Liver (tissue), 9 donors: ENCODE data around the gene OTOL1. TPM values are rescaled to one million over a fixed set of nuclear protein-coding genes. Genes with fewer than 3 reads are reported as not detected.

Source experiments
- DNase-seq: peaks from one replicate; pipeline ENCODE4 v3.0.0-alpha.2; 2017; ENCODE audit warnings: low spot score
- H3K27ac ChIP-seq, 2 donors: one replicate each; pipeline ENCODE4 v1.7.0; 2013; ENCODE audit warnings: inconsistent platforms in 2 of 2, low read length in 2 of 2, control low read depth in 1 of 2, low read depth in 1 of 2, mild to moderate bottlenecking in 1 of 2
- H3K27me3 ChIP-seq, 4 donors: one replicate each; pipeline versions ENCODE4 v1.6.1 to v1.7.0; 2013; ENCODE audit warnings: low read length in 3 of 4, inconsistent platforms in 1 of 4, mild to moderate bottlenecking in 1 of 4, moderate library complexity in 1 of 4; ENCODE audit not compliant: control insufficient read depth in 4 of 4, insufficient read depth in 4 of 4
- H3K36me3 ChIP-seq, 4 donors: one replicate each; pipeline versions ENCODE4 v1.6.1 to v1.7.0; 2013; ENCODE audit warnings: low read length in 3 of 4, mild to moderate bottlenecking in 3 of 4, low read depth in 1 of 4, moderate library complexity in 1 of 4; ENCODE audit not compliant: control insufficient read depth in 4 of 4, insufficient read depth in 3 of 4
- H3K4me1 ChIP-seq, 4 donors: one replicate each; pipeline versions ENCODE4 v1.6.1 to v1.7.0; 2013; ENCODE audit warnings: low read length in 3 of 4, mild to moderate bottlenecking in 3 of 4, moderate library complexity in 1 of 4; ENCODE audit not compliant: control insufficient read depth in 4 of 4, insufficient read depth in 4 of 4
- H3K4me3 ChIP-seq, 3 donors: one replicate each; pipeline versions ENCODE4 v1.6.1 to v1.7.0; 2013; ENCODE audit warnings: low read length in 3 of 3, control low read depth in 1 of 3, low read depth in 1 of 3, mild to moderate bottlenecking in 1 of 3
- H3K9ac ChIP-seq, 2 donors: one replicate each; pipeline ENCODE4 v1.7.0; 2013; ENCODE audit warnings: low read length in 2 of 2, mild to moderate bottlenecking in 2 of 2, moderate library complexity in 2 of 2, control low read depth in 1 of 2, low read depth in 1 of 2
- H3K9me3 ChIP-seq, 4 donors: one replicate each; pipeline versions ENCODE4 v1.6.1 to v1.7.0; 2013; ENCODE audit warnings: low read length in 3 of 4; ENCODE audit not compliant: control insufficient read depth in 4 of 4
- EGR1 ChIP-seq, 2 donors: IDR thresholded peaks; 2 replicates each; pipeline ENCODE4 v1.6.1; 2016 to 2018; ENCODE audit warnings: antibody characterized with exemption in 2 of 2, low read depth in 2 of 2
- GABPA ChIP-seq, 2 donors: IDR thresholded peaks in 1 of 2; conservative IDR thresholded peaks in 1 of 2; 2 replicates each; pipeline ENCODE4 v1.6.1; 2016; ENCODE audit warnings: antibody characterized with exemption in 2 of 2, mild to moderate bottlenecking in 1 of 2, moderate library complexity in 1 of 2
- HNF4A ChIP-seq, 2 donors: conservative IDR thresholded peaks; 2 replicates each; pipeline ENCODE4 v1.6.1; 2016; ENCODE audit warnings: antibody characterized with exemption in 2 of 2, mild to moderate bottlenecking in 2 of 2
- JUND ChIP-seq, 2 donors: IDR thresholded peaks; 2 replicates each; pipeline ENCODE4 v1.6.1; 2016; ENCODE audit warnings: antibody characterized with exemption in 2 of 2
- RAD21 ChIP-seq, 2 donors: IDR thresholded peaks; 2 replicates each; pipeline ENCODE4 v1.6.1; 2016; ENCODE audit warnings: antibody characterized with exemption in 2 of 2, mild to moderate bottlenecking in 2 of 2
- RXRA ChIP-seq, 2 donors: IDR thresholded peaks; 2 replicates each; pipeline ENCODE4 v1.6.1; 2017 to 2018; ENCODE audit warnings: antibody characterized with exemption in 2 of 2, mild to moderate bottlenecking in 1 of 2
- TAF1 ChIP-seq: conservative IDR thresholded peaks from 2 replicates; pipeline ENCODE4 v1.6.1; 2016; ENCODE audit warnings: antibody characterized with exemption, mild to moderate bottlenecking
- WGBS: extraction: QIAGEN DNeasy Blood & Tissue Kit; methylation state at CpG from one replicate; pipeline ENCODE4 v1.1.7; 2013; 5-methylcytosine and 5-hydroxymethylcytosine counted together
- polyA plus RNA-seq, 2 donors: library from polyadenylated mRNA; stranded (reverse) in 1 of 2; unstranded in 1 of 2; fragments of 200-250 nt in 1 of 2; fragments of >200 nt in 1 of 2; fragmentation: Nextera tagmentation in 1 of 2; extraction: Ambion mirVana in 1 of 2; gene quantifications; one replicate each; pipeline versions ENCODE4 v1.2.1 to v1.2.3, GENCODE V29; 2013 to 2015
- total RNA-seq, 2 donors: library from RNA; depleted of rRNA; stranded (reverse); fragments of >200 nt; gene quantifications; one replicate each; pipeline ENCODE4 v1.2.3, GENCODE V29; 2014
- TF ChIP-seq, protein P1 (sequence below): IDR thresholded peaks from 2 replicates; pipeline ENCODE4 v1.6.1; 2016; ENCODE audit warnings: antibody characterized with exemption
- TF ChIP-seq, protein P2 (sequence below): fragments of 150-350 bp; IDR thresholded peaks from 2 replicates; pipeline ENCODE4 v1.5.1; 2017; ENCODE audit warnings: improper control_type of control experiment, low read depth, low read length; ENCODE audit not compliant: missing input control
- TF ChIP-seq, protein P3 (sequence below): IDR thresholded peaks from 2 replicates; pipeline ENCODE4 v1.6.1; 2016; ENCODE audit warnings: antibody characterized with exemption, mild to moderate bottlenecking
- TF ChIP-seq, protein P4 (sequence below): IDR thresholded peaks from 2 replicates; pipeline ENCODE4 v1.6.1; 2016; ENCODE audit warnings: antibody characterized with exemption
- TF ChIP-seq, protein P5 (sequence below): IDR thresholded peaks from 2 replicates; pipeline ENCODE4 v1.6.1; 2016; ENCODE audit warnings: antibody characterized with exemption
- donor health status: healthy.
- donor health status: healthy.
- donor health status: healthy.
- donor health status: healthy.
- donor health status: healthy.

OTOL1 gene
- total and polyA plus RNA-seq, 4 donors: not detected

DNA sequence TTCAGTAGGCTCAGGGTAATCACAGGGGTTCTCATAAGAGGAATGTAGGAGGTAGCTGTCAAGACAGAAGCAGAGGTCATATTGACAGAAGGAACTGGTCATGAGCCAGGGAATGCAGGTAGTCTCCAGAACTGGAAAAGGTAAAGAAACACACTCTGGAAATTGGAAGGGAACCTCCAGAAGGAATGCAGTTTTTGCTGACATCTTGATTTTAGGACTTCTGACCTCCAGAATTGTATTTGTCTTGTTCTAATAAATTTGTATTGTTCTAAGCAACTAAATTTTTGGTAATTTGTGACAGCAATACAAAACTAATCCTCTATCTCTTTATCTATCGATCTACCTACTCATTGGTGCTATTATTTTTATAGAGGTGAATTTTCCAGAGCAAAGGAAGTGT lies 49.2 kb downstream of the OTOL1 start:
- H3K27ac ChIP-seq: no peak overlapping the region
- H3K4me1 ChIP-seq: no peaks in the 10 kb centered on the region
- H3K36me3 ChIP-seq: no peaks in the 10 kb centered on the region
- H3K4me3 ChIP-seq: no peak overlapping the region
- H3K9me3 ChIP-seq: no peaks in the 10 kb centered on the region
- H3K9ac ChIP-seq: no peak overlapping the region
- DNase-seq: no peak
- TF ChIP-seq GABPA (IDR thresholded peaks at IDR 0.05 in 1 of 2, conservative IDR thresholded peaks at IDR 0.05 in 1 of 2) (no peak), HNF4A (conservative IDR thresholded peaks at IDR 0.05) (no peak), TAF1 (no peak), RAD21 (IDR thresholded peaks at IDR 0.05) (no peak)
- H3K27me3 ChIP-seq: no peaks in the 10 kb centered on the region
- 89% methylated on average over 1 of the region's 1 CpG for WGBS

DNA sequence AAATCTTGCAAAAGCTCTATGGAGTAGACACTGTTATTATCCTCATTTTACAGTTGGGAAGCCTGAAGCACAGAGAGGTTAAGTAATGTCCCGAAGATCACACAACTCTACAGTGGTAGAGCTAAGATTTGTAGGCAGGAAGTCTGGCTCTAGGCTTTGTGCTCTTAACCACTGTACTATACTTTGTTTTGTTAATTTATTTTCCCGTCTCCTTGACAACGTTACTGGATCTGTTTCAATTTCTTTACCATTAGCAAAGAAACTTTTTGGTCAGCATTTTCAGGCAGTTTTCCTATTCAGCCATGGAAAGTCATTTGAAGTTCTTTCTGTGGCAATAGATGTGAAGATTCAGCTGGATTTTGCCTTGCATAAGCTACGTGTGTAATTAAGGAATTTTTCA lies 51.7 kb downstream of the OTOL1 start:
- TF ChIP-seq, protein P1, sequence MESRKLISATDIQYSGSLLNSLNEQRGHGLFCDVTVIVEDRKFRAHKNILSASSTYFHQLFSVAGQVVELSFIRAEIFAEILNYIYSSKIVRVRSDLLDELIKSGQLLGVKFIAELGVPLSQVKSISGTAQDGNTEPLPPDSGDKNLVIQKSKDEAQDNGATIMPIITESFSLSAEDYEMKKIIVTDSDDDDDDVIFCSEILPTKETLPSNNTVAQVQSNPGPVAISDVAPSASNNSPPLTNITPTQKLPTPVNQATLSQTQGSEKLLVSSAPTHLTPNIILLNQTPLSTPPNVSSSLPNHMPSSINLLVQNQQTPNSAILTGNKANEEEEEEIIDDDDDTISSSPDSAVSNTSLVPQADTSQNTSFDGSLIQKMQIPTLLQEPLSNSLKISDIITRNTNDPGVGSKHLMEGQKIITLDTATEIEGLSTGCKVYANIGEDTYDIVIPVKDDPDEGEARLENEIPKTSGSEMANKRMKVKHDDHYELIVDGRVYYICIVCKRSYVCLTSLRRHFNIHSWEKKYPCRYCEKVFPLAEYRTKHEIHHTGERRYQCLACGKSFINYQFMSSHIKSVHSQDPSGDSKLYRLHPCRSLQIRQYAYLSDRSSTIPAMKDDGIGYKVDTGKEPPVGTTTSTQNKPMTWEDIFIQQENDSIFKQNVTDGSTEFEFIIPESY: no peak
- no peak for TF ChIP-seq RAD21 (IDR thresholded peaks at IDR 0.05)
- no peak for TF ChIP-seq JUND (IDR thresholded peaks at IDR 0.05)
- TF ChIP-seq, protein P2, sequence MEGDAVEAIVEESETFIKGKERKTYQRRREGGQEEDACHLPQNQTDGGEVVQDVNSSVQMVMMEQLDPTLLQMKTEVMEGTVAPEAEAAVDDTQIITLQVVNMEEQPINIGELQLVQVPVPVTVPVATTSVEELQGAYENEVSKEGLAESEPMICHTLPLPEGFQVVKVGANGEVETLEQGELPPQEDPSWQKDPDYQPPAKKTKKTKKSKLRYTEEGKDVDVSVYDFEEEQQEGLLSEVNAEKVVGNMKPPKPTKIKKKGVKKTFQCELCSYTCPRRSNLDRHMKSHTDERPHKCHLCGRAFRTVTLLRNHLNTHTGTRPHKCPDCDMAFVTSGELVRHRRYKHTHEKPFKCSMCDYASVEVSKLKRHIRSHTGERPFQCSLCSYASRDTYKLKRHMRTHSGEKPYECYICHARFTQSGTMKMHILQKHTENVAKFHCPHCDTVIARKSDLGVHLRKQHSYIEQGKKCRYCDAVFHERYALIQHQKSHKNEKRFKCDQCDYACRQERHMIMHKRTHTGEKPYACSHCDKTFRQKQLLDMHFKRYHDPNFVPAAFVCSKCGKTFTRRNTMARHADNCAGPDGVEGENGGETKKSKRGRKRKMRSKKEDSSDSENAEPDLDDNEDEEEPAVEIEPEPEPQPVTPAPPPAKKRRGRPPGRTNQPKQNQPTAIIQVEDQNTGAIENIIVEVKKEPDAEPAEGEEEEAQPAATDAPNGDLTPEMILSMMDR: no peak
- TF ChIP-seq, protein P3, sequence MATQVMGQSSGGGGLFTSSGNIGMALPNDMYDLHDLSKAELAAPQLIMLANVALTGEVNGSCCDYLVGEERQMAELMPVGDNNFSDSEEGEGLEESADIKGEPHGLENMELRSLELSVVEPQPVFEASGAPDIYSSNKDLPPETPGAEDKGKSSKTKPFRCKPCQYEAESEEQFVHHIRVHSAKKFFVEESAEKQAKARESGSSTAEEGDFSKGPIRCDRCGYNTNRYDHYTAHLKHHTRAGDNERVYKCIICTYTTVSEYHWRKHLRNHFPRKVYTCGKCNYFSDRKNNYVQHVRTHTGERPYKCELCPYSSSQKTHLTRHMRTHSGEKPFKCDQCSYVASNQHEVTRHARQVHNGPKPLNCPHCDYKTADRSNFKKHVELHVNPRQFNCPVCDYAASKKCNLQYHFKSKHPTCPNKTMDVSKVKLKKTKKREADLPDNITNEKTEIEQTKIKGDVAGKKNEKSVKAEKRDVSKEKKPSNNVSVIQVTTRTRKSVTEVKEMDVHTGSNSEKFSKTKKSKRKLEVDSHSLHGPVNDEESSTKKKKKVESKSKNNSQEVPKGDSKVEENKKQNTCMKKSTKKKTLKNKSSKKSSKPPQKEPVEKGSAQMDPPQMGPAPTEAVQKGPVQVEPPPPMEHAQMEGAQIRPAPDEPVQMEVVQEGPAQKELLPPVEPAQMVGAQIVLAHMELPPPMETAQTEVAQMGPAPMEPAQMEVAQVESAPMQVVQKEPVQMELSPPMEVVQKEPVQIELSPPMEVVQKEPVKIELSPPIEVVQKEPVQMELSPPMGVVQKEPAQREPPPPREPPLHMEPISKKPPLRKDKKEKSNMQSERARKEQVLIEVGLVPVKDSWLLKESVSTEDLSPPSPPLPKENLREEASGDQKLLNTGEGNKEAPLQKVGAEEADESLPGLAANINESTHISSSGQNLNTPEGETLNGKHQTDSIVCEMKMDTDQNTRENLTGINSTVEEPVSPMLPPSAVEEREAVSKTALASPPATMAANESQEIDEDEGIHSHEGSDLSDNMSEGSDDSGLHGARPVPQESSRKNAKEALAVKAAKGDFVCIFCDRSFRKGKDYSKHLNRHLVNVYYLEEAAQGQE: no peak
- no peak for TF ChIP-seq EGR1 (IDR thresholded peaks at IDR 0.05; ENCODE audit: low read depth in 2 of 2)
- no peak for TF ChIP-seq RXRA (IDR thresholded peaks at IDR 0.05)
- TF ChIP-seq, protein P4, sequence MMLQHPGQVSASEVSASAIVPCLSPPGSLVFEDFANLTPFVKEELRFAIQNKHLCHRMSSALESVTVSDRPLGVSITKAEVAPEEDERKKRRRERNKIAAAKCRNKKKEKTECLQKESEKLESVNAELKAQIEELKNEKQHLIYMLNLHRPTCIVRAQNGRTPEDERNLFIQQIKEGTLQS: no peak
- TF ChIP-seq, protein P5, sequence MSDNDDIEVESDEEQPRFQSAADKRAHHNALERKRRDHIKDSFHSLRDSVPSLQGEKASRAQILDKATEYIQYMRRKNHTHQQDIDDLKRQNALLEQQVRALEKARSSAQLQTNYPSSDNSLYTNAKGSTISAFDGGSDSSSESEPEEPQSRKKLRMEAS: no peak
- TF ChIP-seq HNF4A (conservative IDR thresholded peaks at IDR 0.05): no peak
- Histone ChIP-seq H3K27me3 (no peaks in the 10 kb centered on the region), H3K9ac (no peak overlapping the region), H3K36me3 (no peaks in the 10 kb centered on the region), H3K4me1 (no peaks in the 10 kb centered on the region), H3K27ac (no peak overlapping the region), H3K4me3 (no peak overlapping the region), H3K9me3 (no peaks in the 10 kb centered on the region)
- no peak for DNase-seq
- 70% methylated on average over 4 of the region's 4 CpGs for WGBS
